Ectodermal cell (in vitro differentiated cells): Measurements from ENCODE around the gene PPP1R14C.

ENCODE experiments used
- H3K27ac ChIP-seq: 2 replicates; pipeline ENCODE4 v1.7.0; 2013; ENCODE audit warnings: mild to moderate bottlenecking, low read depth, low read length; ENCODE audit not compliant: insufficient read depth, poor library complexity, severe bottlenecking
- H3K27me3 ChIP-seq: 2 replicates; pipeline ENCODE4 v1.7.0; 2013; ENCODE audit warnings: mild to moderate bottlenecking, low read length; ENCODE audit not compliant: insufficient read depth, control insufficient read depth, poor library complexity, severe bottlenecking
- H3K36me3 ChIP-seq: one replicate; pipeline ENCODE4 v1.7.0; 2013; ENCODE audit warnings: low read length; ENCODE audit not compliant: control insufficient read depth, insufficient read depth
- H3K4me1 ChIP-seq: one replicate; pipeline ENCODE4 v1.7.0; 2013; ENCODE audit warnings: low read length; ENCODE audit not compliant: control insufficient read depth, insufficient read depth
- H3K4me3 ChIP-seq: 2 replicates; pipeline ENCODE4 v1.7.0; 2013; ENCODE audit warnings: low read depth, low read length, control low read depth; ENCODE audit not compliant: insufficient read depth
- H3K9me3 ChIP-seq: 2 replicates; pipeline ENCODE4 v1.7.0; 2013; ENCODE audit warnings: mild to moderate bottlenecking, low read length, moderate library complexity; ENCODE audit not compliant: control insufficient read depth
- WGBS, 2 experiments: methylation state at CpG; one replicate each; pipeline ENCODE4 v1.1.7; 2013; ENCODE audit warnings: missing lambda C conversion rate in 2 of 2; 5-methylcytosine and 5-hydroxymethylcytosine counted together

Gene PPP1R14C

DNA sequence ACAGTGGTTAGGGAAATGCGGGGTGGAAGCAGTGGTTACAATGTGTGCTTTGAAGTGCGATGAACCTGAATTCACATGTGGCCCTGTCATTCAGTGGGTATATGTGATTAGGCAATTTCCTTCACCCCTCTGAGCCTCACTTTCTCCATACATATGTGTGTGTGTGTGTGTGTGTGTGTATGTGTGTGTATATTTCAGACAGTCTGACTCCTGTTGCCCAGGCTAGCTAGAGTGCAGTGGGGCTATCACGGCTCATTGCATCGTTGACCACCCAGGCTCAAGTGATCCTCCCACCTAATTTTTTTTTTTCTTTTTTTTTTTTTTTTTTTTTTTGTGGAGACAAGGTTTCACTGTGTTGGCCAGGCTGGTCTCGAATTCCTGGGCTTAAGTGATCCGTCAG, 6.3 kb downstream of the PPP1R14C start:
- Histone ChIP-seq H3K9me3 (no peaks in the 10 kb centered on the region), H3K27ac (no peak overlapping the region), H3K4me3 (no peak overlapping the region), H3K4me1 (peaks cover 9% of the 10 kb centered on the region), H3K36me3 (no peaks in the 10 kb centered on the region), H3K27me3 (peaks cover 36% of the 10 kb centered on the region)
- WGBS, 2 experiments: 69 to 77% methylated on average over 4 to 6 of the region's 6 CpGs

DNA sequence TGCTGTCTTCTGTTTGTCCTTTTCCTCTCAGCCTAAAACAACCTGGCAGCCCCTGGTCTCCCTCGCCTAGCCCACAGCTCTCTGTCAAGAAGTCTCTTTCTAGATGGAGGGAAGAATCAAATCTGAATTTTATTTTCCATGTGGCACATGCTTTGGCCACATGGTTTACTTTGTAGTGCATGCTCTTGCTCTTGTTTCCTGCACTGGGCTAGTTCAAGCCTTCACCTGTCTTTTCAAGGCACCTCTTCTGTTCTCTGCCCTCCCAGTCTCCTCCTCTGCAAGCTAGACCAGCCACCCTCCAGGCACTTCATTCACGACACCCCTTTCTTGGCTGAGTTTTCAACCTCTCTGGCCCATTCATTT, 7.6 kb downstream of the PPP1R14C start:
- Histone ChIP-seq H3K4me3 (no peak overlapping the region), H3K27ac (no peak overlapping the region), H3K27me3 (peaks cover 23% of the 10 kb centered on the region), H3K9me3 (no peaks in the 10 kb centered on the region), H3K36me3 (no peaks in the 10 kb centered on the region), H3K4me1 (peaks cover 9% of the 10 kb centered on the region)
- WGBS, 2 experiments: 61 to 64% methylated on average over 2 of the region's 2 CpGs

DNA sequence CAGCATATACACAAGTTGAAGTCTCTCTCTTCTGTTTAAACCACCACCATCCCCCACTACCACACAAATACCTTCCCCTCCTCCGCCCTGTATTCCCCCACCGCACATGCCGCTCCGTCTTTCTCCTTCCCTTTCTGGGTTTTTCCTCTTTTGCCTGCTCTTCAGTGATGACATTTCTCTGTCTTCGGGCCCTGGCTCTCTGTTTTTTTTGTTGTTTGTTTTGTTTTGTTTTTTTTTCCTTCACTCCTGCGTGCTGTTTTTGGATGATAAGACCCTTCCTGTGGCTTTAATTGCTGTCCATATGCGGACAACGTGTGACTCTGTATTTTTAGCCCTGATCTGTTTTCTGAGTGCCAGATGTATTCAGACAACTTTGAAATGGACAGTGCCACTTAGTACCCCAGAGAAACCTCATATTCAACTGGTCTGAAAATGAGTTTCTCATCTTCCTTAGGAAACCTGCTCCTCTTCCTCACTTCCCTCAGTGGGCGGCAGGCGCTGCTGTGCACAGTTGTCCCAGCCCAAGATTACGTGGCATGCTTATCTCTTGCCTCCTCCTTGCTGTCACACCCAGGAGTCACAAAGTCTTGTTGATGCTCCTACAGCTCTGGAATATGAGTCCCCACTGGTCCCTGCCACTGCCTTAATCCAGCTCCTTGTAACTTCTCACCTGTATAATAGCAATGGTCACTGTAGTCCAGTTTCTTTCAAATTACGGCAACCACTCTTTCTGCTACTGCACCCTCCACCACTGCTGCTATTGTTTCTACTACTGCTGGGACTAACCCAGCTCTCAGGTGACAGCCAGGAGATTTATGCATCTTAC, 8.2 kb downstream of the PPP1R14C start:
- Histone ChIP-seq H3K27me3 (peaks cover 17% of the 10 kb centered on the region), H3K36me3 (no peaks in the 10 kb centered on the region), H3K27ac (no peak overlapping the region), H3K4me1 (peaks cover 9% of the 10 kb centered on the region), H3K9me3 (no peaks in the 10 kb centered on the region), H3K4me3 (no peak overlapping the region)
- 56 to 64% methylated on average over 12 of the region's 12 CpGs for WGBS, 2 experiments

DNA sequence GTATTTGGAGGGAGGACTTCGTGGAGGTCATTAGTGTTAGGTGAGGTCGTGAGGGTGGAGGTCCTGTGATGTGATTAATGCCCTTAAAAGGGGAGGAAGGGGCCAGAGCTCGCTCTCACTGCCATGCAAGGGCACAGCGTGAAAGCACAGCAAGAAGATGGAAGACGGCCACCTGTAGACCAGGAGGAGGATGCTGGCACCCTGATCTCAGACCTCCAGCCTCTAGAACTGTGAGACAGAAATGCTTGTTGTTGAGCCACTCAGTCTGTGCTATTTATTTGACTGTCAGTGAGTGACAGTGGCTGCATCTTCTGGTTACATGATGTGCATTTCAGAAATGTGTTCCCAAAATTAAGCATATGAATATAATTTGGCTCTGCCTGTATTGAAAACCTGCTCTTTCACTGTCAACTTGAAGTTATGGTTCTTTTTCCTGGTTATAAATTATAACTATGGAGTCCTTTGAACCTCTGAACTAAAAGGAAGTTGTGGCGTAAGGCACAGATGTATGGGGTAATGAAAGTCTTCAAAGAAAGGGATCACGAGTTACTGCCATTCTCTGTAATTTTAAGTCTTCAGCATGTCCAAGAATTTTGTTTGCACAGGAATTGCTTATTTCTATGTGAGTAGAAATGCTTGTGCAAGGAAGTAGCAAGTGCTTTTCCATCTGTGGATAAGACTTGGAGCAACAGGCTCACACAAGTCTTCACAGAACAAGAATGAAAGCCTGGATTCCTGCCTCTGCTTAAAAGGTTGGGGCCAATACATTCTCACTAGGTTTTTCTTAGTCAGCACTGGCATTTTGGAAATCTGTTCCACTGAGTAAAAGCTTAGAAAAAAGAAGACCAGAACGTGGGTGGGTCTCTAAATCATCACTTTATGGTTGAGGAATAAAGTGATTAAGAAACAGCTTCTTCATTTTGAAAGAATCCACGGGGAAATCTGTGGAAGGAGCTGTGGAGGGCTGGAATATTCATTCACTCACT, 10.3 kb downstream of the PPP1R14C start:
- H3K36me3 ChIP-seq: no peaks in the 10 kb centered on the region
- peaks cover 9% of the 10 kb centered on the region for H3K4me1 ChIP-seq
- H3K27me3 ChIP-seq: peaks cover 8% of the 10 kb centered on the region
- H3K27ac ChIP-seq: no peak overlapping the region
- H3K4me3 ChIP-seq: no peak overlapping the region
- WGBS, 2 experiments: 78 to 82% methylated on average over 8 to 9 of the region's 9 CpGs
- no peaks in the 10 kb centered on the region for H3K9me3 ChIP-seq

DNA sequence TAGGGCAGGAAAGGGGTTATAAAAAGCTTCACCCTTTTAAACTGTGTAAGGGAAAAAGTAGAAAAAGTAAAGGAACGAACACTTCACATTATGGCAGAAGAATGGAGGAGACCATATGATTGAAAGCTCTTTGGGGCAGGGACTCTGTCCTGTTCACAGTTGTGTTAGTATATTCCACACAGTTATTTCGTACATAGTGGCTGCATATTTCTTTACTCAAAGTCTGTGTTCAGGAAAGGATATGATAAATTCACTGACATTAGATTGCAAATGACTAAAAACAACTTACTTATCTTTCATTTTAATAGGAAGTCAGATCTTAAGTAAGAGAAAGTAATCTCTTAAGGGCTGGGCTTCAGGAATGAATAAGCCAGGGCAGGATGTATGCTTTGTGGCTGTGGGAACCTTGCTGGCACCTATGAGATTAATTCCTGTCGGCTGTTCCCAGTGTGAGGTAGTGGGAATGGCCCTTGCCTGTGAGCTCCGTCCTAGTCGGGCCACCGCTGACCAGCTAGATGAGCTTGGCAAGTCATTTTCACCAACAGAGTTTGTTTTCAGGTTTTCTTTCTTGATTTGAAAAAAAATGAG, 11.2 kb downstream of the PPP1R14C start:
- H3K4me1 ChIP-seq: peaks cover 9% of the 10 kb centered on the region
- H3K27ac ChIP-seq: no peak overlapping the region
- 90 to 93% methylated on average over 5 to 6 of the region's 6 CpGs for WGBS, 2 experiments
- no peaks in the 10 kb centered on the region for H3K36me3 ChIP-seq
- H3K9me3 ChIP-seq: no peaks in the 10 kb centered on the region
- H3K27me3 ChIP-seq: peaks cover 8% of the 10 kb centered on the region
- no peak overlapping the region for H3K4me3 ChIP-seq

DNA sequence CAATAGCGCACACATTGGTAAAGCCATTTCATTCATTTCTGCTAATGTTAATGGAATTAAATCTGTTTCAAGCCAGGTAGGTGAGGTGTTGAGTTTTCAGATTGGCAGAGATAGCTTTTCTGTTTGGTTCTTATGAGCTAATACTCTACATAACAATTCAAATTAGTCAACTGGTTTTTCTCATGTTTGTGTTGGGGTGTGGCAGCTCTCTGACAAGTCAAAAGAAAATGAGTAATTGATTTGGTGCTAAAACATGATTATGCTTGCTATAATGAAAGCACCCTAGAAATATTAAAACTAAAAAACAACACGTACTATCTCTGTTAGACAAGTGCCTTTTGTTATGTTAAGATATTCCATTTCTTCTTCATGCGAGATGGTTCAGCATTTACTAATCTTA, 13.6 kb downstream of the PPP1R14C start:
- WGBS, 2 experiments: 95 to 100% methylated on average over 1 to 2 of the region's 3 CpGs
- H3K4me3 ChIP-seq: no peak overlapping the region
- peaks cover 4% of the 10 kb centered on the region for H3K4me1 ChIP-seq
- H3K27ac ChIP-seq: no peak overlapping the region
- no peaks in the 10 kb centered on the region for H3K27me3 ChIP-seq
- H3K9me3 ChIP-seq: no peaks in the 10 kb centered on the region
- no peaks in the 10 kb centered on the region for H3K36me3 ChIP-seq

DNA sequence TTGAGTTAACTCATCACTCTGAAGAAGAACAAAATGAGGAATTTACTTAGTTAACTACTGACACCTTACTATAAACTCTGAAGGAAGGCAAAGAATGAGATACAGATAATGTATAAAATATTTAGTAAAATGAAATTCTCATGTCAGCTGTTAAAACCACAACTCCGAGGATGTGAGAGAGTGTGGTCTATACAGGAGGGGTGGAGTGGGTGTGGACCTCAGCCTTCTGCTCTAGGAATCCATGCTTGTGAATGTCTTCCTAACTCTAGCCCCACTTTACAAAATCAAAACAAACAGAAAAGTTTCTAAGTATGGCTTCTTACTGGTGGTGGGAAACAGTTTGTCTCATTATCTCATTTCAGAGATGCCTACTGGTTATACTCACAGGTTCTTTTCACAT, 14.2 kb downstream of the PPP1R14C start:
- peaks cover 4% of the 10 kb centered on the region for H3K4me1 ChIP-seq
- no peaks in the 10 kb centered on the region for H3K27me3 ChIP-seq
- H3K4me3 ChIP-seq: no peak overlapping the region
- 100% methylated on average over 1 of the region's 1 CpG for WGBS, 2 experiments
- H3K27ac ChIP-seq: no peak overlapping the region
- H3K9me3 ChIP-seq: no peaks in the 10 kb centered on the region
- no peaks in the 10 kb centered on the region for H3K36me3 ChIP-seq

DNA sequence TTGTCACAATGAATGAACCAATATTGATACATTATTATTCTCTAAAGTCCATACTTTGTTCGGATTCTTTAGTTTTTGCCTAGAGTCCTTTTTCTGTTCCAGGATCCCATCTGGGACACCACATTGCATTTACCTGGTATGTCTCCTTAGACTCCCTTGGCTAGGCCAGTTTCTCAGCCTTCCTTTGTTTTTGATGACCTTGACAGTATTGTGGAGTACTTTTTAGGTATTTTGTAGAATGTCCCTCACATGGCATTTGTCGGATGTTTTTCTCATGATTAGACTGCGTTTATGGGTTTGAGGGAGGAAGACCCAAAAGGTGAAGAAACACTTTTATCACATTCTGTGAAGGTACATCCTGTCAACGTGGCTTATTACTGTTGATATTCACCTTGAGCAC, 16.9 kb downstream of the PPP1R14C start:
- H3K4me1 ChIP-seq: no peaks in the 10 kb centered on the region
- 82 to 90% methylated on average over 4 of the region's 4 CpGs for WGBS, 2 experiments
- no peak overlapping the region for H3K4me3 ChIP-seq
- H3K36me3 ChIP-seq: no peaks in the 10 kb centered on the region
- no peaks in the 10 kb centered on the region for H3K27me3 ChIP-seq
- H3K9me3 ChIP-seq: no peaks in the 10 kb centered on the region
- no peak overlapping the region for H3K27ac ChIP-seq

DNA sequence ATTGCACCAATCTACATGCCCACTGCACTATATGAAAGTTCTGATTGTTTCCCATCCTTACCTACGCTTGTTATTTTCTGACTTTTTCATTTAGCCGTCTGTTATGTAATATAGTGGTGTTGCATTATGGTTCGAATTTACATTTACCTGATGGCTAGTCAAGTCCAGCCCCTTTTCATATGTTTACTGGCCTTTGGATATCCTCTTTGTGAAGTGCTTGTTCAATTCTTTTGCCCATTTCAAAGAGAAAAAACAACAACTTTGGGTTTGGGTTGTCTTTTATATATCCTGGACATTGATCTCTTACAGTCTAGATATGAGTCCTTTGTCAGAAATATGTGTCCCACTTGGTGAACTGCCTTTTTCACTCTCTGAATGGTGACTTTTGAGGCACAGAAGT, 21.1 kb downstream of the PPP1R14C start:
- no peaks in the 10 kb centered on the region for H3K9me3 ChIP-seq
- H3K4me3 ChIP-seq: no peak overlapping the region
- no peaks in the 10 kb centered on the region for H3K36me3 ChIP-seq
- H3K27ac ChIP-seq: no peak overlapping the region
- no peaks in the 10 kb centered on the region for H3K27me3 ChIP-seq
- 91 to 100% methylated on average over 2 to 3 of the region's 3 CpGs for WGBS, 2 experiments
- H3K4me1 ChIP-seq: no peaks in the 10 kb centered on the region
